HCT116 (cell line): Measurements from ENCODE around the gene TBC1D2B. TPM values are rescaled to one million over a fixed set of nuclear protein-coding genes. Genes with fewer than 3 reads are reported as not detected.

Source experiments
- ATAC-seq: fragments of 200-7000 bp; cut with Tn5 transposase; 2 replicates; pipeline ENCODE4 v1.9.1; 2020; ENCODE audit warnings: mild to moderate bottlenecking, moderate library complexity
- BruUV-seq: library from RNA; stranded (reverse); fragments of 400-500 nt; replicated peaks from 2 replicates; lab custom pipeline; 2021; lab: Mats Ljungman, UMichigan
- CTCF ChIA-PET: fragments of 300-600 bp; sonication (Branson Sonifier 250); formaldehyde crosslinking; loops from one replicate; lab custom pipeline; 2021; ENCODE audit warnings: antibody characterized with exemption; lab: Charles Lee
- POLR2A ChIA-PET: fragments of 300-600, 350-600 bp; sonication (Branson Sonifier 250); formaldehyde crosslinking; loops from one replicate; lab custom pipeline; 2021; ENCODE audit warnings: antibody characterized with exemption; lab: Charles Lee
- RAD21 ChIA-PET, 2 experiments: fragments of 300-600 bp; sonication (Branson Sonifier 250); formaldehyde crosslinking; loops; one replicate each; lab custom pipeline; 2023; ENCODE audit warnings: low total read pairs in 2 of 2; ENCODE audit not compliant: uncharacterized antibody in 2 of 2, unreplicated experiment in 2 of 2, low non-redundant PET in 1 of 2; lab: Charles Lee
- DNase-seq: peaks from one replicate; pipeline ENCODE4 v3.0.0-alpha.2; 2010; ENCODE audit warnings: low read depth, low spot score
- H2AFZ ChIP-seq: fragments of 200-600 bp; shearing (Covaris generic), sonication (generic); 2 replicates; pipeline ENCODE4 v1.6.1; 2017; ENCODE audit warnings: low read depth, mixed run types, mixed read lengths, antibody characterized with exemption, low read length; ENCODE audit not compliant: poor library complexity, severe bottlenecking
- H3K27ac ChIP-seq: 2 replicates; pipeline ENCODE4 v1.5.1; 2012; ENCODE audit warnings: low read depth, low read length
- H3K27me3 ChIP-seq: fragments of 200-600 bp; sonication (generic); 2 replicates; pipeline ENCODE4 v1.6.1; 2016; ENCODE audit warnings: mixed run types, low read length, mixed read lengths; ENCODE audit not compliant: insufficient read depth
- H3K36me3 ChIP-seq, 2 experiments: fragments of 200-500 bp in 1 of 2; fragments of 200-600 bp in 1 of 2; sonication (Bioruptor generic) in 1 of 2; sonication (generic) in 1 of 2; 2 replicates each; pipeline versions ENCODE4 v1.5.1 to v1.6.1; 2014 to 2016; ENCODE audit warnings: low read length in 2 of 2, inconsistent platforms in 1 of 2, mixed read lengths in 1 of 2, mixed run types in 1 of 2; ENCODE audit not compliant: insufficient read depth in 2 of 2, control insufficient read depth in 1 of 2
- H3K4me1 ChIP-seq, 2 experiments: fragments of 200-600 bp in 1 of 2; sonication (generic) in 1 of 2; 2 replicates each; pipeline versions ENCODE4 v1.5.1 to v1.6.1; 2012 to 2017; ENCODE audit warnings: low read length in 2 of 2, inconsistent platforms in 1 of 2, mild to moderate bottlenecking in 1 of 2, mixed read lengths in 1 of 2, mixed run types in 1 of 2, moderate library complexity in 1 of 2; ENCODE audit not compliant: insufficient read depth in 2 of 2, control insufficient read depth in 1 of 2
- H3K4me2 ChIP-seq: fragments of 200-600 bp; sonication (generic); 2 replicates; pipeline ENCODE4 v1.6.1; 2017; ENCODE audit warnings: mixed run types, low read length, mixed read lengths
- H3K4me3 ChIP-seq, 2 experiments: fragments of 200-600 bp in 1 of 2; sonication (generic) in 1 of 2; replicated peaks in 1 of 2; 2 replicates each; pipeline ENCODE4 v1.5.1; 2011 to 2016; ENCODE audit warnings: low read length in 2 of 2, control low read depth in 1 of 2, low read depth in 1 of 2, mild to moderate bottlenecking in 1 of 2, mixed read lengths in 1 of 2, mixed run types in 1 of 2
- H3K79me2 ChIP-seq: fragments of 200-600 bp; sonication (generic); 2 replicates; pipeline ENCODE4 v1.6.1; 2017; ENCODE audit warnings: mild to moderate bottlenecking, mixed run types, low read length, moderate library complexity, mixed read lengths; ENCODE audit not compliant: insufficient read depth
- H3K9ac ChIP-seq: fragments of 200-600 bp; sonication (generic); 2 replicates; pipeline ENCODE4 v1.6.1; 2016; ENCODE audit warnings: low read length, mixed read lengths
- H3K9me2 ChIP-seq: fragments of 200-600 bp; sonication (generic), shearing (Covaris generic); 2 replicates; pipeline ENCODE4 v1.6.1; 2017; ENCODE audit warnings: mixed run types, mild to moderate bottlenecking, moderate library complexity; ENCODE audit not compliant: insufficient read depth
- H3K9me3 ChIP-seq, 2 experiments: fragments of 200-500 bp in 1 of 2; fragments of 200-600 bp in 1 of 2; sonication (Bioruptor generic) in 1 of 2; sonication (generic) in 1 of 2; 2 replicates each; pipeline ENCODE4 v1.6.1; 2014 to 2017; ENCODE audit warnings: low read length in 2 of 2, mixed read lengths in 2 of 2, inconsistent platforms in 1 of 2, low read depth in 1 of 2, mild to moderate bottlenecking in 1 of 2, mixed run types in 1 of 2, moderate library complexity in 1 of 2; ENCODE audit not compliant: control insufficient read depth in 1 of 2, insufficient read depth in 1 of 2
- H4K20me1 ChIP-seq: fragments of 200-600 bp; sonication (generic), shearing (Covaris generic); 2 replicates; pipeline ENCODE4 v1.6.1; 2017; ENCODE audit warnings: mixed run types, mild to moderate bottlenecking, moderate library complexity; ENCODE audit not compliant: insufficient read depth
- CBX3 ChIP-seq: IDR thresholded peaks from 2 replicates; pipeline ENCODE4 v1.6.1; 2012; ENCODE audit warnings: low read depth
- CEBPB ChIP-seq: IDR thresholded peaks from 2 replicates; pipeline ENCODE4 v1.6.1; 2012; ENCODE audit warnings: low read depth
- EGR1 ChIP-seq: IDR thresholded peaks from 2 replicates; pipeline ENCODE4 v1.6.1; 2012; ENCODE audit warnings: low read depth
- ELF1 ChIP-seq: IDR thresholded peaks from 2 replicates; pipeline ENCODE4 v1.6.1; 2012; ENCODE audit warnings: low read depth, borderline replicate concordance
- FOSL1 ChIP-seq: IDR thresholded peaks from 2 replicates; pipeline ENCODE4 v1.6.1; 2012; ENCODE audit warnings: low read depth
- POLR2A ChIP-seq: IDR thresholded peaks from 2 replicates; pipeline ENCODE4 v1.7.0; 2011; ENCODE audit warnings: borderline replicate concordance; ENCODE audit not compliant: insufficient read depth, insufficient read length; ENCODE audit errors: extremely low read depth
- POLR2AphosphoS5 ChIP-seq: IDR thresholded peaks from 2 replicates; pipeline ENCODE4 v1.6.1; 2011; ENCODE audit warnings: mild to moderate bottlenecking, low read depth, low read length, moderate library complexity
- RAD21 ChIP-seq: IDR thresholded peaks from 2 replicates; pipeline ENCODE4 v1.6.1; 2012; ENCODE audit warnings: low read depth, mild to moderate bottlenecking
- SIN3A ChIP-seq: IDR thresholded peaks from 2 replicates; pipeline ENCODE4 v1.6.1; 2012; ENCODE audit warnings: low read depth
- SP1 ChIP-seq: IDR thresholded peaks from 2 replicates; pipeline ENCODE4 v1.6.1; 2012; ENCODE audit warnings: low read depth
- TCF7L2 ChIP-seq: IDR thresholded peaks from 2 replicates; pipeline ENCODE4 v1.7.0; 2011; ENCODE audit warnings: borderline replicate concordance, inconsistent platforms; ENCODE audit not compliant: insufficient read depth, insufficient read length; ENCODE audit errors: extremely low read depth
- ZFX ChIP-seq: fragments of 450-650 bp; IDR thresholded peaks from 2 replicates; pipeline ENCODE4 v1.6.1; 2017
- ZNF274 ChIP-seq: fragments of 200-500 bp; sonication (Bioruptor generic); IDR thresholded peaks from 2 replicates; pipeline ENCODE4 v1.6.1; 2014; ENCODE audit warnings: mild to moderate bottlenecking, low read depth, low read length, inconsistent platforms
- intact Hi-C: fragments of 100-400 bp; cut with micrococcal nuclease; formaldehyde crosslinking; loops from 2 replicates; pipeline ENCODE4 v1.10.0; 2022
- total RNA-seq: library from RNA; stranded (reverse); gene quantifications from one replicate; pipeline ENCODE4 v1.2.1, GENCODE V29; 2021; ENCODE audit not compliant: unreplicated experiment
- TF ChIP-seq, protein P1 (sequence below): IDR thresholded peaks from 2 replicates; pipeline ENCODE4 v1.6.1; 2012; ENCODE audit warnings: low read depth
- TF ChIP-seq, protein P2 (sequence below): IDR thresholded peaks from 2 replicates; pipeline ENCODE4 v1.6.1; 2011; ENCODE audit warnings: mild to moderate bottlenecking, low read length, moderate library complexity; ENCODE audit not compliant: insufficient replicate concordance; ENCODE audit errors: extremely low read depth
- TF ChIP-seq, protein P3 (sequence below): IDR thresholded peaks from 2 replicates; pipeline ENCODE4 v1.6.1; 2012
- TF ChIP-seq, protein P4 (sequence below), 3 experiments: fragments of 200-600 bp in 1 of 3; sonication (generic) in 1 of 3; IDR thresholded peaks in 2 of 3; conservative IDR thresholded peaks in 1 of 3; 2 replicates each; pipeline ENCODE4 v1.5.1; 2012 to 2017; ENCODE audit warnings: low read depth in 2 of 3, low read length in 2 of 3, antibody characterized with exemption in 1 of 3, borderline replicate concordance in 1 of 3, control low read depth in 1 of 3, mild to moderate bottlenecking in 1 of 3, mixed read lengths in 1 of 3, mixed run types in 1 of 3, moderate library complexity in 1 of 3; ENCODE audit not compliant: insufficient read depth in 1 of 3

The TBC1D2B gene
- total RNA-seq, 1 experiment from 2014 or later: 16.6 TPM

DNA sequence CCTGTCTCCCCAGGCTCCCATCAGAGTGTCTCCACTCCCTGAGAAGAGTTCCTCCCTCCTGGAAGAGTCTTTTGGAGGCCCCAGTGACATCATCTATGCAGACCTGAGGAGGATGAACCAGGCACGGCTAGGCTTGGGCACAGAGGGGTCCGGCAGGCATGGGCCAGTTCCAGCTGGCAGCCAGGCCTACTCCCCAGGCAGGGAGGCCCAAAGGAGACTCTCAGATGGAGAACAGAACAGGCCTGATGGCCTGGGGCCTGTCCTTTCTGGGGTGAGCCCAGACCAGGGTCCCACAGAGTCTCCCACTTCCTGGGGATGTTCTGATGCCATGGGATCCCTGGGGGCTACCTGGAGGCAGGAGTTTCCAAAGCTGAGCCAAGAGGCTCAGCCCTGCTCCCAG is 23.4 kb upstream of the TBC1D2B start:
- Histone ChIP-seq H3K9me3 (no peaks in the 10 kb centered on the region), H4K20me1 (no peaks in the 10 kb centered on the region), H3K36me3 (no peaks in the 10 kb centered on the region), H3K9ac (no peak overlapping the region), H2AFZ (no peak overlapping the region), H3K4me3 (no peak overlapping the region), H3K27ac (no peak overlapping the region), H3K4me2 (no peak overlapping the region), H3K79me2 (no peaks in the 10 kb centered on the region), H3K4me1 (no peaks in the 10 kb centered on the region), H3K27me3 (no peaks in the 10 kb centered on the region), H3K9me2 (no peaks in the 10 kb centered on the region)
- ChIA-PET CTCF (no interaction called here), POLR2A (interaction anchor here (1.0 kb wide), 1 partner anchor 10 kb away, joined by 3 read pairs; no protein-coding TSS in a partner anchor), RAD21 (no interaction called here)
- intact Hi-C loops: no loop called here
- ATAC-seq: no peak
- TF ChIP-seq ELF1 (no peak), SP1 (no peak), ZFX (no peak), POLR2AphosphoS5 (no peak), CEBPB (no peak), SIN3A (no peak), EGR1 (no peak), POLR2A (no peak), FOSL1 (no peak), CBX3 (no peak), RAD21 (no peak), ZNF274 (no peak), TCF7L2 (no peak)
- TF ChIP-seq, protein P1, sequence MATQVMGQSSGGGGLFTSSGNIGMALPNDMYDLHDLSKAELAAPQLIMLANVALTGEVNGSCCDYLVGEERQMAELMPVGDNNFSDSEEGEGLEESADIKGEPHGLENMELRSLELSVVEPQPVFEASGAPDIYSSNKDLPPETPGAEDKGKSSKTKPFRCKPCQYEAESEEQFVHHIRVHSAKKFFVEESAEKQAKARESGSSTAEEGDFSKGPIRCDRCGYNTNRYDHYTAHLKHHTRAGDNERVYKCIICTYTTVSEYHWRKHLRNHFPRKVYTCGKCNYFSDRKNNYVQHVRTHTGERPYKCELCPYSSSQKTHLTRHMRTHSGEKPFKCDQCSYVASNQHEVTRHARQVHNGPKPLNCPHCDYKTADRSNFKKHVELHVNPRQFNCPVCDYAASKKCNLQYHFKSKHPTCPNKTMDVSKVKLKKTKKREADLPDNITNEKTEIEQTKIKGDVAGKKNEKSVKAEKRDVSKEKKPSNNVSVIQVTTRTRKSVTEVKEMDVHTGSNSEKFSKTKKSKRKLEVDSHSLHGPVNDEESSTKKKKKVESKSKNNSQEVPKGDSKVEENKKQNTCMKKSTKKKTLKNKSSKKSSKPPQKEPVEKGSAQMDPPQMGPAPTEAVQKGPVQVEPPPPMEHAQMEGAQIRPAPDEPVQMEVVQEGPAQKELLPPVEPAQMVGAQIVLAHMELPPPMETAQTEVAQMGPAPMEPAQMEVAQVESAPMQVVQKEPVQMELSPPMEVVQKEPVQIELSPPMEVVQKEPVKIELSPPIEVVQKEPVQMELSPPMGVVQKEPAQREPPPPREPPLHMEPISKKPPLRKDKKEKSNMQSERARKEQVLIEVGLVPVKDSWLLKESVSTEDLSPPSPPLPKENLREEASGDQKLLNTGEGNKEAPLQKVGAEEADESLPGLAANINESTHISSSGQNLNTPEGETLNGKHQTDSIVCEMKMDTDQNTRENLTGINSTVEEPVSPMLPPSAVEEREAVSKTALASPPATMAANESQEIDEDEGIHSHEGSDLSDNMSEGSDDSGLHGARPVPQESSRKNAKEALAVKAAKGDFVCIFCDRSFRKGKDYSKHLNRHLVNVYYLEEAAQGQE: no peak
- TF ChIP-seq, protein P2, sequence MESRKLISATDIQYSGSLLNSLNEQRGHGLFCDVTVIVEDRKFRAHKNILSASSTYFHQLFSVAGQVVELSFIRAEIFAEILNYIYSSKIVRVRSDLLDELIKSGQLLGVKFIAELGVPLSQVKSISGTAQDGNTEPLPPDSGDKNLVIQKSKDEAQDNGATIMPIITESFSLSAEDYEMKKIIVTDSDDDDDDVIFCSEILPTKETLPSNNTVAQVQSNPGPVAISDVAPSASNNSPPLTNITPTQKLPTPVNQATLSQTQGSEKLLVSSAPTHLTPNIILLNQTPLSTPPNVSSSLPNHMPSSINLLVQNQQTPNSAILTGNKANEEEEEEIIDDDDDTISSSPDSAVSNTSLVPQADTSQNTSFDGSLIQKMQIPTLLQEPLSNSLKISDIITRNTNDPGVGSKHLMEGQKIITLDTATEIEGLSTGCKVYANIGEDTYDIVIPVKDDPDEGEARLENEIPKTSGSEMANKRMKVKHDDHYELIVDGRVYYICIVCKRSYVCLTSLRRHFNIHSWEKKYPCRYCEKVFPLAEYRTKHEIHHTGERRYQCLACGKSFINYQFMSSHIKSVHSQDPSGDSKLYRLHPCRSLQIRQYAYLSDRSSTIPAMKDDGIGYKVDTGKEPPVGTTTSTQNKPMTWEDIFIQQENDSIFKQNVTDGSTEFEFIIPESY: no peak
- TF ChIP-seq, protein P3, sequence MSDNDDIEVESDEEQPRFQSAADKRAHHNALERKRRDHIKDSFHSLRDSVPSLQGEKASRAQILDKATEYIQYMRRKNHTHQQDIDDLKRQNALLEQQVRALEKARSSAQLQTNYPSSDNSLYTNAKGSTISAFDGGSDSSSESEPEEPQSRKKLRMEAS: no peak
- TF ChIP-seq, protein P4, sequence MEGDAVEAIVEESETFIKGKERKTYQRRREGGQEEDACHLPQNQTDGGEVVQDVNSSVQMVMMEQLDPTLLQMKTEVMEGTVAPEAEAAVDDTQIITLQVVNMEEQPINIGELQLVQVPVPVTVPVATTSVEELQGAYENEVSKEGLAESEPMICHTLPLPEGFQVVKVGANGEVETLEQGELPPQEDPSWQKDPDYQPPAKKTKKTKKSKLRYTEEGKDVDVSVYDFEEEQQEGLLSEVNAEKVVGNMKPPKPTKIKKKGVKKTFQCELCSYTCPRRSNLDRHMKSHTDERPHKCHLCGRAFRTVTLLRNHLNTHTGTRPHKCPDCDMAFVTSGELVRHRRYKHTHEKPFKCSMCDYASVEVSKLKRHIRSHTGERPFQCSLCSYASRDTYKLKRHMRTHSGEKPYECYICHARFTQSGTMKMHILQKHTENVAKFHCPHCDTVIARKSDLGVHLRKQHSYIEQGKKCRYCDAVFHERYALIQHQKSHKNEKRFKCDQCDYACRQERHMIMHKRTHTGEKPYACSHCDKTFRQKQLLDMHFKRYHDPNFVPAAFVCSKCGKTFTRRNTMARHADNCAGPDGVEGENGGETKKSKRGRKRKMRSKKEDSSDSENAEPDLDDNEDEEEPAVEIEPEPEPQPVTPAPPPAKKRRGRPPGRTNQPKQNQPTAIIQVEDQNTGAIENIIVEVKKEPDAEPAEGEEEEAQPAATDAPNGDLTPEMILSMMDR (IDR thresholded peaks at IDR 0.05 in 2 of 3, conservative IDR thresholded peaks at IDR 0.05 in 1 of 3; ENCODE audit: borderline replicate concordance in 1 of 3, insufficient read depth in 1 of 3, low read depth in 2 of 3, low read length in 2 of 3): no peak
- no TSS peak for BruUV-seq
- no peak for DNase-seq
